Endothelial cell of umbilical vein (primary cell): ENCODE results near the gene REEP2. TPM values are rescaled to one million over a fixed set of nuclear protein-coding genes. Genes with fewer than 3 reads are reported as not detected.

Experiments
- BruUV-seq: library from RNA; stranded (reverse); fragments of 400-500 nt; replicated peaks from 2 replicates; lab custom pipeline; 2021; lab: Mats Ljungman, UMichigan
- CTCF ChIA-PET: fragments of 300-600, 350-600 bp; sonication (Branson Sonifier 250); formaldehyde crosslinking; loops from one replicate; lab custom pipeline; 2021; ENCODE audit warnings: antibody characterized with exemption, inconsistent platforms; lab: Charles Lee
- POLR2A ChIA-PET: fragments of 300-600, 350-600 bp; sonication (Branson Sonifier 250); formaldehyde crosslinking; loops from one replicate; lab custom pipeline; 2021; ENCODE audit warnings: antibody characterized with exemption, inconsistent platforms; lab: Charles Lee
- DNase-seq: peaks from one replicate; pipeline ENCODE4 v3.0.0-alpha.2; 2011; ENCODE audit warnings: low read depth, low spot score
- FAIRE-seq: peaks from 2 replicates; lab custom pipeline; 2011; peaks lifted over from hg19 to GRCh38; lab: Jason Lieb, UNC
- H2AFZ ChIP-seq: 2 replicates; pipeline ENCODE4 v1.6.0; 2012; ENCODE audit warnings: low read depth, low read length, control low read depth, inconsistent platforms
- H3K27ac ChIP-seq: 2 replicates; pipeline ENCODE4 v1.5.1; 2011; ENCODE audit warnings: low read depth, mild to moderate bottlenecking, control low read depth, low read length, moderate library complexity; ENCODE audit not compliant: insufficient read depth
- H3K27me3 ChIP-seq, 2 experiments: 2 replicates each; pipeline versions ENCODE4 v1.6.0 to v1.6.1; 2011; ENCODE audit warnings: low read length in 2 of 2, mixed read lengths in 1 of 2; ENCODE audit not compliant: control insufficient read depth in 2 of 2, insufficient read depth in 2 of 2
- H3K36me3 ChIP-seq, 2 experiments: 2 replicates in 1 of 2; 3 replicates in 1 of 2; pipeline ENCODE4 v1.5.1; 2011; ENCODE audit warnings: low read length in 2 of 2, mild to moderate bottlenecking in 1 of 2, moderate library complexity in 1 of 2; ENCODE audit not compliant: control insufficient read depth in 2 of 2, insufficient read depth in 2 of 2; ENCODE audit errors: extremely low read depth in 1 of 2
- H3K4me1 ChIP-seq: 3 replicates; pipeline ENCODE4 v1.5.1; 2011; ENCODE audit warnings: mild to moderate bottlenecking, low read length; ENCODE audit not compliant: control insufficient read depth, insufficient read depth; ENCODE audit errors: extremely low read depth
- H3K4me2 ChIP-seq: 2 replicates; pipeline ENCODE4 v1.6.1; 2011; ENCODE audit warnings: low read length, control low read depth, mixed read lengths; ENCODE audit not compliant: insufficient read depth
- H3K4me3 ChIP-seq, 3 experiments: fragments of 200-600 bp in 1 of 3; sonication (generic), shearing (Covaris generic) in 1 of 3; replicated peaks in 1 of 3; 2 replicates each; pipeline ENCODE4 v1.5.1; 2011 to 2016; ENCODE audit warnings: control low read depth in 3 of 3, low read length in 3 of 3, mild to moderate bottlenecking in 2 of 3, inconsistent platforms in 1 of 3, low read depth in 1 of 3, moderate library complexity in 1 of 3; ENCODE audit not compliant: insufficient read depth in 1 of 3
- H3K79me2 ChIP-seq: 2 replicates; pipeline ENCODE4 v1.6.0; 2012; ENCODE audit warnings: low read length, inconsistent platforms; ENCODE audit not compliant: control insufficient read depth, insufficient read depth
- H3K9ac ChIP-seq: replicated peaks from 2 replicates; pipeline ENCODE3; 2011; ENCODE audit warnings: low read length, control low read depth; ENCODE audit not compliant: insufficient read depth; ENCODE audit errors: extremely low read depth
- H3K9me1 ChIP-seq: replicated peaks from 3 replicates; pipeline ENCODE4 v1.6.0; 2011; ENCODE audit warnings: mild to moderate bottlenecking, low read length; ENCODE audit not compliant: control insufficient read depth, insufficient read depth; ENCODE audit errors: extremely low read depth
- H3K9me3 ChIP-seq: replicated peaks from 2 replicates; pipeline ENCODE4 v1.5.1; 2012; ENCODE audit warnings: low read length, inconsistent platforms; ENCODE audit not compliant: control insufficient read depth, insufficient read depth
- H4K20me1 ChIP-seq: replicated peaks from 2 replicates; pipeline ENCODE3; 2011; ENCODE audit warnings: mild to moderate bottlenecking, low read length; ENCODE audit not compliant: control insufficient read depth, insufficient read depth; ENCODE audit errors: extremely low read depth
- CTCF ChIP-seq, 2 donors: IDR thresholded peaks; 1 replicate in 1 of 2; 2 replicates in 1 of 2; pipeline ENCODE4 v1.5.1; 2011; ENCODE audit warnings: low read length in 2 of 2, mild to moderate bottlenecking in 2 of 2, moderate library complexity in 2 of 2, control low read depth in 1 of 2, inconsistent platforms in 1 of 2, low read depth in 1 of 2; ENCODE audit not compliant: insufficient read depth in 1 of 2; ENCODE audit errors: extremely low read depth in 1 of 2
- EZH2 ChIP-seq: IDR thresholded peaks from 2 replicates; pipeline ENCODE4 v1.6.1; 2012; ENCODE audit warnings: borderline replicate concordance, low read depth, mild to moderate bottlenecking, moderate library complexity, low read length, inconsistent platforms; ENCODE audit not compliant: severe bottlenecking
- FOS ChIP-seq: IDR thresholded peaks from 2 replicates; pipeline ENCODE4 v1.6.1; 2011; ENCODE audit warnings: mild to moderate bottlenecking, low read length, moderate library complexity, borderline replicate concordance; ENCODE audit not compliant: insufficient read depth
- GATA2 ChIP-seq: IDR thresholded peaks from 2 replicates; pipeline ENCODE4 v1.7.0; 2011; ENCODE audit warnings: low read depth, mild to moderate bottlenecking, moderate library complexity, mixed read lengths, low read length; ENCODE audit not compliant: insufficient read length, insufficient read depth
- JUN ChIP-seq: IDR thresholded peaks from 2 replicates; pipeline ENCODE4 v1.6.1; 2011; ENCODE audit warnings: borderline replicate concordance, low read depth; ENCODE audit not compliant: insufficient read length, insufficient read depth
- MAX ChIP-seq: IDR thresholded peaks from 2 replicates; pipeline ENCODE4 v1.6.1; 2011; ENCODE audit not compliant: insufficient read depth, insufficient read length
- MYC ChIP-seq: IDR thresholded peaks from one replicate; pipeline ENCODE4 v1.6.1; 2011; ENCODE audit warnings: mild to moderate bottlenecking, low read depth, low read length
- POLR2A ChIP-seq: IDR thresholded peaks from 2 replicates; pipeline ENCODE4 v1.6.1; 2012; ENCODE audit warnings: low read depth, mild to moderate bottlenecking, control low read depth, low read length
- POLR2AphosphoS5 ChIP-seq: IDR thresholded peaks from 2 replicates; pipeline ENCODE4 v1.6.1; 2012; ENCODE audit warnings: low read depth, mild to moderate bottlenecking, control low read depth, low read length, moderate library complexity; ENCODE audit not compliant: insufficient read depth
- dilution Hi-C: fragments of 300-500 bp; cut with MboI; formaldehyde crosslinking; loops from one replicate; pipeline ENCODE4 v1.15.0; 2019; ENCODE audit warnings: low sequenced_read_pairs; ENCODE audit not compliant: extremely low pct_ligation_motif_present
- intact Hi-C: fragments of 100-400 bp; cut with micrococcal nuclease; formaldehyde crosslinking; loops from one replicate; pipeline ENCODE4 v1.10.0; 2022
- polyA plus RNA-seq, 4 experiments: library from polyadenylated mRNA; depleted of rRNA in 3 of 4; stranded (reverse) in 3 of 4; unstranded in 1 of 4; fragments of >200 nt; gene quantifications; 2 replicates each; pipeline versions ENCODE4 v1.2.1 to v1.2.3, GENCODE V29; 2011 to 2012; ENCODE audit warnings: missing spikeins in 1 of 4
- total RNA-seq: library from RNA; stranded (reverse); gene quantifications from 2 replicates; pipeline ENCODE4 v1.2.3, GENCODE V29; 2021

The REEP2 gene
- total and polyA plus RNA-seq, 2 donors (not counting 3 experiments of a cell fraction or from before 2014, with no cell fraction given), result 4.0 to 4.8 TPM

DNA sequence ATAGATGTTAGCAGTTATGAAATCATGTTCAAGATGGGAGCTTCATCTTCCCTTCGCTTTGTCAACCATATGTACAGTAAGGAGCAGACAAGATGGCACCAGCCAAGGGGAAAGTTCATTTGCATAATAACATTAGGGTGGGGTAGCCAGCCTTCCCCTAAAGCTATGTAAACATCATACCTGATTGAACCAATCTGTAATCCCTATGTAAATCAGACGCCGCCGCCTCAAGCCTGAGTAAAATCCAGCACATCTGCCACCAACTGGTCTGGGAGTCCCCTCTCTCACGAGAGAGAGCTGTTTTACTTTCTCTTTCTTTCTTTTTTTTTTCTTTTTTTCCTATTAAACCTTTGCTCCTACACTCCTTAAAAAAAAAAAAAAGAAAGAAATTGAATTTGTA is 30.8 kb upstream of the REEP2 start:
- dilution Hi-C loops, result no loop called here

More for the DNA sequence above, 30.8 kb upstream of the REEP2 start:
- FAIRE-seq (no peak), DNase-seq (no peak)
- ChIA-PET POLR2A (no interaction called here), CTCF (interaction anchor here (0.6 to 1.9 kb wide), 4 partner anchors 17 to 185 kb away, joined by 3 to 5 read pairs (median 4); no protein-coding TSS in a partner anchor)
- no peak overlapping the region for H3K27ac ChIP-seq
- no peaks in the 10 kb centered on the region for H4K20me1 ChIP-seq
- H3K4me2 ChIP-seq, result no peak overlapping the region
- H3K9ac ChIP-seq, result no peak overlapping the region
- no peaks in the 10 kb centered on the region for H3K9me1 ChIP-seq
- no peaks in the 10 kb centered on the region for H3K27me3 ChIP-seq
- H3K4me1 ChIP-seq, result no peaks in the 10 kb centered on the region
- no peak overlapping the region for H2AFZ ChIP-seq
- BruUV-seq, result no TSS peak
- TF ChIP-seq FOS (no peak), EZH2 (no peak), MAX (no peak), POLR2AphosphoS5 (no peak), MYC (no peak), GATA2 (no peak), CTCF (IDR thresholded peaks at IDR 0.05; ENCODE audit: extremely low read depth in 1 of 2, insufficient read depth in 1 of 2, low read depth in 1 of 2, low read length in 2 of 2) (no peak), JUN (no peak), POLR2A (no peak)
- peaks cover 0 to 6% of the 10 kb centered on the region in 2 experiments for H3K36me3 ChIP-seq
- H3K4me3 ChIP-seq, result no peak overlapping the region
- no peaks in the 10 kb centered on the region for H3K9me3 ChIP-seq
- intact Hi-C loops, result no loop called here
- no peaks in the 10 kb centered on the region for H3K79me2 ChIP-seq
